Measurements from ENCODE around the gene CACNG5.

CACNG5 gene

GRCh38 chr17:66834919-66835454 is at the start of gene CACNG5:
CACNG5 (plus strand) TSS chr17:66835117; CDS start chr17:66877333, 42,216 bp downstream.
- in situ Hi-C loops (cut with MboI; ENCODE audit: low sequenced_read_pairs), result no loop called here

- in situ Hi-C loops (cut with MboI; ENCODE audit: low sequenced_read_pairs), result no loop called here
Measured at GRCh38 chr17:66786107-66786506, 48.8 kb upstream of the CACNG5 start.

GRCh38 chr17:66787914-66788313 is 47.0 kb upstream of the CACNG5 start:
- in situ Hi-C loops (cut with MboI; ENCODE audit: low sequenced_read_pairs), result no loop called here

- in situ Hi-C loops (cut with MboI; ENCODE audit: low sequenced_read_pairs), result no loop called here
Measured at GRCh38 chr17:66789093-66789492, 45.8 kb upstream of the CACNG5 start.

GRCh38 chr17:66789961-66790437 is 44.9 kb upstream of the CACNG5 start:
- in situ Hi-C loops (cut with MboI; ENCODE audit: low sequenced_read_pairs), result no loop called here

GRCh38 chr17:66790501-66791061 is 44.3 kb upstream of the CACNG5 start:
- in situ Hi-C loops (cut with MboI; ENCODE audit: low sequenced_read_pairs), result no loop called here

GRCh38 chr17:66791347-66791746 is 43.6 kb upstream of the CACNG5 start:
- in situ Hi-C loops (cut with MboI; ENCODE audit: low sequenced_read_pairs), result no loop called here

- in situ Hi-C loops (cut with MboI; ENCODE audit: low sequenced_read_pairs), result no loop called here
Measured at GRCh38 chr17:66793814-66794213, 41.1 kb upstream of the CACNG5 start.

- in situ Hi-C loops (cut with MboI; ENCODE audit: low sequenced_read_pairs), result no loop called here
Measured at GRCh38 chr17:66795486-66795885, 39.4 kb upstream of the CACNG5 start.

GRCh38 chr17:66799849-66800537 is 34.9 kb upstream of the CACNG5 start:
- in situ Hi-C loops (cut with MboI; ENCODE audit: low sequenced_read_pairs), result no loop called here

- in situ Hi-C loops (cut with MboI; ENCODE audit: low sequenced_read_pairs), result no loop called here
Measured at GRCh38 chr17:66803474-66803951, 31.4 kb upstream of the CACNG5 start.

- in situ Hi-C loops (cut with MboI; ENCODE audit: low sequenced_read_pairs), result no loop called here
Measured at GRCh38 chr17:66805567-66805966, 29.4 kb upstream of the CACNG5 start.

GRCh38 chr17:66807182-66807581 is 27.7 kb upstream of the CACNG5 start:
- in situ Hi-C loops (cut with MboI; ENCODE audit: low sequenced_read_pairs), result no loop called here

GRCh38 chr17:66809408-66809807 is 25.5 kb upstream of the CACNG5 start:
- in situ Hi-C loops (cut with MboI; ENCODE audit: low sequenced_read_pairs), result no loop called here

- in situ Hi-C loops (cut with MboI; ENCODE audit: low sequenced_read_pairs), result no loop called here
Measured at GRCh38 chr17:66810951-66811682, 23.8 kb upstream of the CACNG5 start.

- in situ Hi-C loops (cut with MboI; ENCODE audit: low sequenced_read_pairs), result no loop called here
Measured at GRCh38 chr17:66811683-66812054, 23.2 kb upstream of the CACNG5 start.

- in situ Hi-C loops (cut with MboI; ENCODE audit: low sequenced_read_pairs), result no loop called here
Measured at GRCh38 chr17:66812571-66812970, 22.3 kb upstream of the CACNG5 start.

GRCh38 chr17:66813296-66813695 is 21.6 kb upstream of the CACNG5 start:
- in situ Hi-C loops (cut with MboI; ENCODE audit: low sequenced_read_pairs), result no loop called here

- in situ Hi-C loops (cut with MboI; ENCODE audit: low sequenced_read_pairs), result no loop called here
Measured at GRCh38 chr17:66814026-66814425, 20.9 kb upstream of the CACNG5 start.

- in situ Hi-C loops (cut with MboI; ENCODE audit: low sequenced_read_pairs), result no loop called here
Measured at GRCh38 chr17:66814570-66814969, 20.3 kb upstream of the CACNG5 start.

- in situ Hi-C loops (cut with MboI; ENCODE audit: low sequenced_read_pairs), result no loop called here
Measured at GRCh38 chr17:66817750-66818149, 17.2 kb upstream of the CACNG5 start.

- in situ Hi-C loops (cut with MboI; ENCODE audit: low sequenced_read_pairs), result no loop called here
Measured at GRCh38 chr17:66819466-66819865, 15.5 kb upstream of the CACNG5 start.

Measured in HL-60/S4 (cell line).